Testis (tissue), 3 donors: ENCODE measurements around the gene LGALS12. TPM values are rescaled to one million over a fixed set of nuclear protein-coding genes. Genes with fewer than 3 reads are reported as not detected.
"Not testable (repeated sequence)": the region's sequence is repeated elsewhere in the genome, so short reads cannot be mapped to it uniquely, and the experiment has no call there.

Source experiments
- DNase-seq: peaks from one replicate; pipeline ENCODE4 v3.0.0-alpha.2; 2019
- H3K27ac ChIP-seq, 2 donors: fragments of 200-600 bp; sonication (generic); one replicate each; pipeline ENCODE4 v1.5.1; 2019
- H3K27me3 ChIP-seq: fragments of 200-600 bp; sonication (generic); one replicate; pipeline ENCODE4 v1.5.1; 2019
- H3K36me3 ChIP-seq: fragments of 200-600 bp; sonication (generic); one replicate; pipeline ENCODE4 v1.5.1; 2017; ENCODE audit warnings: low read depth; ENCODE audit errors: missing control alignments
- H3K4me1 ChIP-seq: fragments of 200-600 bp; sonication (generic); one replicate; pipeline ENCODE4 v1.5.1; 2019
- H3K4me3 ChIP-seq, 2 donors: fragments of 200-600 bp; sonication (generic); one replicate each; pipeline ENCODE4 v1.5.1; 2017 to 2019
- H3K9me3 ChIP-seq: fragments of 200-600 bp; sonication (generic); one replicate; pipeline ENCODE4 v1.5.1; 2017
- POLR2A ChIP-seq: fragments of 450-650 bp; IDR thresholded peaks from one replicate; pipeline ENCODE4 v1.6.1; 2017; ENCODE audit warnings: antibody characterized with exemption, mild to moderate bottlenecking, moderate library complexity
- whole genome bisulfite sequencing, 2 donors: methylation state at CpG; one replicate each; pipeline ENCODE4 v1.1.5; 2018; 5-methylcytosine and 5-hydroxymethylcytosine counted together
- intact Hi-C: fragments of 100-400 bp; cut with DNase I; formaldehyde crosslinking; loops from one replicate; pipeline ENCODE4 v1.15.1; 2023; ENCODE audit warnings: low total_unique reads
- polyA plus RNA-seq: library from polyadenylated mRNA; stranded (reverse); fragments of 350-450 nt; fragmentation: Illumina TruSeq; extraction: RNeasy Lipid Tissue Mini Kit (QIAGEN cat#74804); gene quantifications from one replicate; pipeline ENCODE4 v1.2.3, GENCODE V29; 2014; ENCODE audit warnings: low read depth, low replicate concordance; ENCODE audit not compliant: insufficient read depth
- total RNA-seq, 2 donors: library from RNA; depleted of rRNA; stranded (reverse); fragments of >200 nt; gene quantifications; one replicate each; pipeline ENCODE4 v1.2.3, GENCODE V29; 2016
- TF ChIP-seq, protein P1 (sequence below), 3 experiments: fragments of 450-650 bp in 2 of 3; fragments of 200-600 bp in 1 of 3; sonication (generic) in 1 of 3; IDR thresholded peaks; one replicate each; pipeline ENCODE4 v1.5.1; 2016 to 2019; ENCODE audit warnings: antibody characterized with exemption in 3 of 3, mild to moderate bottlenecking in 2 of 3, moderate library complexity in 1 of 3

LGALS12 gene
- total and polyA plus RNA-seq, 3 donors from 2014 or later: 0.37 TPM; not detected in 2

DNA sequence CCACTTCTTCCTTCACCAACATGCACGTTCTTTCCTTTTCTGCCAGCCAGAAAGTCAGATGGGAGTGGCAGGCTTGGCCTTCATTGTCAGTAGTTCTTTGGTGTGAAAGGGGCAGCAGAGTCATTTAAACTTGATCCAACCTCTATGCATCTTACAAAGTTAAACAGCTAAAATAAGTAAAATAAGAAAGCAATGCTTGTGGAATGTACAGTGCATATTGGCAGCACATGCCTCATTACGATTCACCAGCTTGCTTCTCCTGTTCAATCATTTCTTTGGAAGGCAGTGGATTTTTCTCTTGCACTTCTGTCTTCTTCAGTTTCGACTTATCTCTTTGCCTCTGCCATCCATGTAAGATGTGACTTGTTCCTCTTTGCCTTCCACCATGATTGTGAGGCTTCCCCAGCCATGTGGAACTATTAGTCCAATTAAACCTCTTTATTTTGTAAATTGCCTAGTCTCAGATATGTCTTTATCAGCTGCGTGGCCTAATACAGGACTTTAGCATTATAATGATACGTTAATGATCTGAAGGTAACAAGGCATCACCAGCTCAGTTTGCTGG, 14.8 kb downstream of the LGALS12 start:
- intact Hi-C loops: no loop called here
- Histone ChIP-seq H3K27ac (no peak overlapping the region), H3K9me3 (no peaks in the 10 kb centered on the region), H3K4me3 (no peak overlapping the region), H3K4me1 (no peaks in the 10 kb centered on the region), H3K36me3 (no peaks in the 10 kb centered on the region), H3K27me3 (no peaks in the 10 kb centered on the region)
- no peak for DNase-seq
- TF ChIP-seq POLR2A: no peak
- TF ChIP-seq, protein P1, sequence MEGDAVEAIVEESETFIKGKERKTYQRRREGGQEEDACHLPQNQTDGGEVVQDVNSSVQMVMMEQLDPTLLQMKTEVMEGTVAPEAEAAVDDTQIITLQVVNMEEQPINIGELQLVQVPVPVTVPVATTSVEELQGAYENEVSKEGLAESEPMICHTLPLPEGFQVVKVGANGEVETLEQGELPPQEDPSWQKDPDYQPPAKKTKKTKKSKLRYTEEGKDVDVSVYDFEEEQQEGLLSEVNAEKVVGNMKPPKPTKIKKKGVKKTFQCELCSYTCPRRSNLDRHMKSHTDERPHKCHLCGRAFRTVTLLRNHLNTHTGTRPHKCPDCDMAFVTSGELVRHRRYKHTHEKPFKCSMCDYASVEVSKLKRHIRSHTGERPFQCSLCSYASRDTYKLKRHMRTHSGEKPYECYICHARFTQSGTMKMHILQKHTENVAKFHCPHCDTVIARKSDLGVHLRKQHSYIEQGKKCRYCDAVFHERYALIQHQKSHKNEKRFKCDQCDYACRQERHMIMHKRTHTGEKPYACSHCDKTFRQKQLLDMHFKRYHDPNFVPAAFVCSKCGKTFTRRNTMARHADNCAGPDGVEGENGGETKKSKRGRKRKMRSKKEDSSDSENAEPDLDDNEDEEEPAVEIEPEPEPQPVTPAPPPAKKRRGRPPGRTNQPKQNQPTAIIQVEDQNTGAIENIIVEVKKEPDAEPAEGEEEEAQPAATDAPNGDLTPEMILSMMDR (IDR thresholded peaks at IDR 0.05): no peak
- WGBS, 2 donors: 84 to 89% methylated on average over 5 of the region's 5 CpGs

DNA sequence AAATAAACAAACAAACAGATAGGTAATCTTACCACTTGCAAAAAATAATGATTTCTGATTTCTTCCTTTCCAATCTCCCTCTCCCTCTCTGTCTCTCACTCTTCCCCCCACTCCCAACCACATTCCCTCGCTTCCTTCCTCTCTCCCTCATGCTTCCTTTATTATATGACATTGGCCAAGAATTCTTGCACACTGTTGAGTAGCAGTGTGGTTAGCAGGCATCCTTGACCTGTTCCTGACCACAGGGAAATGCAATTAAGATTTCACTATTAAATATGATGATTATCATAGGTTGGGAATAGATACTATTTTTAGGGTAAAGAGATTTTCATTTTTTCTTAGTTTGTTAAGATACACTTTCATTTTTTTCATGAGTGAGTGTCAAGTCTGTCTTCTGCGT, 16.0 kb downstream of the LGALS12 start:
- no peak for DNase-seq
- intact Hi-C loops: no loop called here
- no peak for TF ChIP-seq POLR2A
- TF ChIP-seq, protein P1 (IDR thresholded peaks at IDR 0.05): no peak
- Histone ChIP-seq H3K27ac (no peak overlapping the region), H3K27me3 (no peaks in the 10 kb centered on the region), H3K4me1 (no peaks in the 10 kb centered on the region), H3K4me3 (no peak overlapping the region), H3K36me3 (no peaks in the 10 kb centered on the region), H3K9me3 (no peaks in the 10 kb centered on the region)
- 86 to 91% methylated on average over 2 of the region's 2 CpGs for WGBS, 2 donors

DNA sequence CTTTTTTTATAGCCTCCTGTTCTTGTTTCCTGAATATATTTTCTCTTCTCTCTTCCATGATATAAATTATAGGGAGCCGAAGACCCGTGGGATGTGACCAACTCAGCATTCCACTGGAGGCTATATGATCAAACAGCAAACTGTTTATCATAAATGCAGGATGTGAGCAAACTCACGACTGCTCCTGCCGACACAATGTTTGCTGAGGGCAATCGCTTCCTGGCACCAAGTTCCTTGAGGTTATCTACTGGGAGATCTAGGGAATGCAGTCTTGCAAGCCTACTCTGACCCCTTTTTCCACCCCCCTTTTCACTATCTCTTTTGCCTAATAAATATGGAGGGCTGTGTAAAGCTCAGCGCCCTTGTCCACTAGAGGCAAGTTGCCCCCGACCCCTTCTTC, 17.3 kb downstream of the LGALS12 start:
- H3K27me3 ChIP-seq: no peaks in the 10 kb centered on the region
- TF ChIP-seq, protein P1 (IDR thresholded peaks at IDR 0.05): no peak
- no peak for TF ChIP-seq POLR2A
- intact Hi-C loops: no loop called here
- no peak overlapping the region for H3K27ac ChIP-seq
- H3K4me1 ChIP-seq: no peaks in the 10 kb centered on the region
- no peaks in the 10 kb centered on the region for H3K36me3 ChIP-seq
- no peak overlapping the region for H3K4me3 ChIP-seq
- DNase-seq: no peak
- 77 to 84% methylated on average over 7 of the region's 7 CpGs for WGBS, 2 donors
- no peaks in the 10 kb centered on the region for H3K9me3 ChIP-seq

DNA sequence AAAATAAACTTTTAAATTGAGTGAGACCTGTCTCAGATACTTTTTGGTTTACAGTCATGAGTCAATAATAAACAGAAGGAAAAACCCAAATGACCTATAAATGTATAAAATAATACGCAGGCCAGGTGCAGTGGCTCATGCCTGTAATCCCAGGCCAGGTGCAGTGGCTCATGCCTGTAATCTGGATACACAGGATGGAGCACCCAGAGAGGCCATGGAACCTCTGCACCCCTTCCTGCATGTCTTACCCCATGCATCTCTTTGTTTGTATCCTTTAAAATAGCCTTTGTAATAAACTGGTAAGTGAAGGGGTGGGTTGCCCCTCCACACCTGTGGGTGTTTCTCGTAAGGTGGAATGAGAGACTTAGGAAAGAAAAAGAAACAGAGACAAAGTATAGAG, 21.8 kb downstream of the LGALS12 start:
- no peak for TF ChIP-seq POLR2A
- TF ChIP-seq, protein P1 (IDR thresholded peaks at IDR 0.05): no peak
- WGBS, 2 donors: 87 to 90% methylated on average over 2 of the region's 2 CpGs
- no peaks in the 10 kb centered on the region for H3K9me3 ChIP-seq
- H3K4me3 ChIP-seq: no peak overlapping the region
- DNase-seq: no peak
- H3K27me3 ChIP-seq: no peaks in the 10 kb centered on the region
- no peak overlapping the region for H3K27ac ChIP-seq
- no peaks in the 10 kb centered on the region for H3K4me1 ChIP-seq
- H3K36me3 ChIP-seq: no peaks in the 10 kb centered on the region
- intact Hi-C loops: no loop called here

DNA sequence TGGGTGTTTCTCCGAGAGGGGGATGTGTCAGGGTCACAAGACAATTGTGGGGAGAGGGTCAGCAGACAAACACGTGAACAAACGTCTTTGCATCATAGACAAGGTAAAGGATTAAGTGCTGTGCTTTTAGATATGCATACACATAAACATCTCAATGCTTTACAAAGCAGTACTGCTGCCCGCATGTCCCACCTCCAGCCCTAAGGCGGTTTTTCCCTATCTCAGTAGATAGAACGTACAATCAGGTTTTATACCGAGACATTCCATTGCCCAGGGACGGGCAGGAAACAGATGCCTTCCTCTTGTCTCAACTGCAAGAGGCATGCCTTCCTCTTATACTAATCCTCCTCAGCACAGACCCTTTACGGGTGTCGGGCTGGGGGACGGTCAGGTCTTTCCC, 22.3 kb downstream of the LGALS12 start:
- H3K27ac ChIP-seq, H3K36me3 ChIP-seq, intact Hi-C loops, DNase-seq, H3K9me3 ChIP-seq, H3K4me3 ChIP-seq, H3K27me3 ChIP-seq, H3K4me1 ChIP-seq: not testable (repeated sequence)
- 52 to 56% methylated on average over 5 to 7 of the region's 11 CpGs for WGBS, 2 donors

DNA sequence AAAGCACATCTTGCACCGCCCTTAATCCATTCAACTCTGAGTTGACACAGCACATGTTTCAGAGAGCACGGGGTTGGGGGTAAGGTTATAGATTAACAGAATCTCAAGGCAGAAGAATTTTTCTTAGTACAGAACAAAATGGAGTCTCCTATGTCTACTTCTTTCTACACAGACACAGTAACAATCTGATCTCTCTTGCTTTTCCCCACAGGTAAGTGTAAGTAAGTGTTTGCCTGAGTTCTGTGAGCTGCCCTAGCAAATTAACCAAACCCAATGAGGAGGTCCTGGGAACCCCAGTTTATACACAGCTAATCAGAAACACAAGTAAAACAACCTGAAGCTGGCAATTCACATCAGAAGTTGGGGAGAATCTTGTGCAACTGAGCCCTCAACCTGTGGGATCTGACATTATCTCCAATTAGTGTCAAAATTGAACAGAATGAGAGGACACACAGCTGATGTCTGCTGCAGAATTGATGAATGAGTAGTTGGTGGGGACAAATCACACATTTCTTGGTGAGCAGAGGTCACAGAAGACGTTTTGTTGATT, 22.9 kb downstream of the LGALS12 start:
- H3K36me3 ChIP-seq, H3K4me3 ChIP-seq, H3K9me3 ChIP-seq, H3K27ac ChIP-seq, intact Hi-C loops, DNase-seq, H3K4me1 ChIP-seq, H3K27me3 ChIP-seq: not testable (repeated sequence)
- 77 to 88% methylated on average over 1 of the region's 3 CpGs for WGBS, 2 donors

DNA sequence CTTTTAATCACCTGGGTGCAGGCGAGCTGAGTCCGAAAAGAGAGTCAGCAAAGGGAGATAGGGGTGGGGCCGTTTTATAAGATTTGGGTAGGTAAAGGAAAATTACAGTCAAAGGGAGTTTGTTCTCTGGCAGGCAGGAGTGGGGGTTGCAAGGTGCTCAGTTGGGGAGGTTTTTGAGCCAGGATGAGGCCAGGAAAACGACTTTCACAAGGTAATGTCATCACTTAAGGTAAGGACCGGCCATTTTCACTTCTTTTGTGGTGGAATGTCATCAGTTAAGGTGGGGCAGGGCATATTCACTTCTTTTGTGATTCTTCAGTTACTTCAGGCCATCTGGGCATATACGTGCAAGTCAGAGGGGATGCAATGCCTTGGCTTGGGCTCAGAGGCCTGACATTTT, 23.5 kb downstream of the LGALS12 start:
- 79 to 85% methylated on average over 6 of the region's 6 CpGs for WGBS, 2 donors
- DNase-seq, H3K27ac ChIP-seq, H3K9me3 ChIP-seq, H3K27me3 ChIP-seq, intact Hi-C loops, H3K4me1 ChIP-seq, H3K4me3 ChIP-seq, H3K36me3 ChIP-seq: not testable (repeated sequence)
